IPS DF 4.7 (cell line): ENCODE results near the gene TCTN1.

Source experiments
- DNase-seq: peaks from one replicate; pipeline ENCODE4 v3.0.0-alpha.2; 2013; ENCODE audit warnings: low spot score; ENCODE audit errors: extremely low read depth

TCTN1 gene

GRCh38 chr12:110680032-110680431 is 66.1 kb downstream of the TCTN1 start:
- DNase-seq = no peak

GRCh38 chr12:110683888-110684287 is 70.0 kb downstream of the TCTN1 start:
- DNase-seq = no peak

- no peak for DNase-seq
Measured at GRCh38 chr12:110684312-110684836, 70.4 kb downstream of the TCTN1 start.

GRCh38 chr12:110686294-110686903 is 72.5 kb downstream of the TCTN1 start:
- no peak for DNase-seq

- DNase-seq = no peak
Measured at GRCh38 chr12:110687396-110688169, 73.7 kb downstream of the TCTN1 start.

GRCh38 chr12:110688446-110689280 is 74.7 kb downstream of the TCTN1 start, which contains the start of gene HVCN1:
TSS of gene HVCN1 (minus strand) at chr12:110689115. CDS start at chr12:110683245, 5,870 bp downstream.
- DNase-seq = no peak

GRCh38 chr12:110689281-110690126 is 75.6 kb downstream of the TCTN1 start:
- DNase-seq = no peak

GRCh38 chr12:110690127-110690430 is 76.2 kb downstream of the TCTN1 start:
- DNase-seq = no peak

GRCh38 chr12:110693731-110694130 is 79.8 kb downstream of the TCTN1 start:
- DNase-seq = no peak

- no peak for DNase-seq
Measured at GRCh38 chr12:110694330-110694901, 80.5 kb downstream of the TCTN1 start.

- no peak for DNase-seq
Measured at GRCh38 chr12:110696283-110696682, 82.4 kb downstream of the TCTN1 start.

- no peak for DNase-seq
Measured at GRCh38 chr12:110697236-110697635, 83.3 kb downstream of the TCTN1 start.

GRCh38 chr12:110698171-110698902 is 84.4 kb downstream of the TCTN1 start:
- peak; percentile 83 for DNase-seq
